GM21529 (cell line): ENCODE results near the gene KRTAP1-1.
"Not testable (repeated sequence)": the region's sequence is repeated elsewhere in the genome, so short reads cannot be mapped to it uniquely, and the experiment has no call there.

Experiments
- ATAC-seq: cut with Tn5 transposase; IDR thresholded peaks from one replicate; pipeline ENCODE4 v1.9.1; 2021; ENCODE audit not compliant: unreplicated experiment

The KRTAP1-1 gene

DNA sequence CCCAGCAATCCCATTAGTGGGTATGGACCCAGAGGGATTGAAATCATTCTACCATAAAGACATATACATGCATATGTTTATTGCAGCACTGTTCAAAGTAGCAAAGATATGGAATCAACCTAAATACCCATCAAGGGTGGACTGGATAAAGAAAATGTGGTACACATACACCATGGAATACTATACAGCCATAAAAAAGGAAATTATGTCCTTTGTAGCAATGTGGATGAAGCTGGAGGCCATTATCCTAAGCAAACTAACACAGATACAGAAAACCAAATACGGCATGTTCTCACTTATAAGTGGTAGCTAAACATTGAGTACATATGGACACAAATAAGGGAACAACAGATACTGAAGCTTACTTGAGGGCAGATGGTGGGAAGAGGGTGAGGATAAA lies 16.3 kb upstream of the KRTAP1-1 start:
- no peak for ATAC-seq

- not testable (repeated sequence) for ATAC-seq
These were observed 13.9 kb upstream of the KRTAP1-1 start, which contains the start of gene KRTAP2-2 for GRCh38 chr17:41055130-41055529. Gene KRTAP2-2 (minus strand): TSS chr17:41055230. CDS start chr17:41055211, 19 bp downstream.

- not testable (repeated sequence) for ATAC-seq
These were observed 13.3 kb upstream of the KRTAP1-1 start for GRCh38 chr17:41054556-41054955.

GRCh38 chr17:41054025-41054424 lies 12.8 kb upstream of the KRTAP1-1 start:
- ATAC-seq = no peak

- ATAC-seq = no peak
These were observed 11.3 kb upstream of the KRTAP1-1 start for GRCh38 chr17:41052566-41052965.

GRCh38 chr17:41049110-41049509 lies 7.9 kb upstream of the KRTAP1-1 start:
- ATAC-seq = no peak

DNA sequence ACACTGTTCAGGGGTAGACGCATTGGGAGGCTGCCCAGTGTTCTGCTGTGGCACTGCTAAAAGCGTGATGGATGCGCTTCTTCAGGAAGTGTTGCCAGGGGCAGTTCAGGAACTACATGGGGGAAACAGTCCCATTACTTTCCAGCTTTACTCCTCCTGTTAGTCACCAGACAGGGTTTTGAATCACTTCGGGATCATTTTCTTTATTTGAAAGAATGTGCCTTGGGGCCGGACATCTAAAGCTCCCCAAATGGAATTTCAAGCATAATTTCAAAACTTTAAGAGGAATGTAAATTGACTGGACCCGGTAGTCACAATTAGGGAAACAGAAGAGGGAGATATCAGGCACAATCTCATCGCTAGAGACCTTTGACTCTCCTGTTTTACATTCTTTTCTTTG lies 7.2 kb upstream of the KRTAP1-1 start:
- no peak for ATAC-seq

DNA sequence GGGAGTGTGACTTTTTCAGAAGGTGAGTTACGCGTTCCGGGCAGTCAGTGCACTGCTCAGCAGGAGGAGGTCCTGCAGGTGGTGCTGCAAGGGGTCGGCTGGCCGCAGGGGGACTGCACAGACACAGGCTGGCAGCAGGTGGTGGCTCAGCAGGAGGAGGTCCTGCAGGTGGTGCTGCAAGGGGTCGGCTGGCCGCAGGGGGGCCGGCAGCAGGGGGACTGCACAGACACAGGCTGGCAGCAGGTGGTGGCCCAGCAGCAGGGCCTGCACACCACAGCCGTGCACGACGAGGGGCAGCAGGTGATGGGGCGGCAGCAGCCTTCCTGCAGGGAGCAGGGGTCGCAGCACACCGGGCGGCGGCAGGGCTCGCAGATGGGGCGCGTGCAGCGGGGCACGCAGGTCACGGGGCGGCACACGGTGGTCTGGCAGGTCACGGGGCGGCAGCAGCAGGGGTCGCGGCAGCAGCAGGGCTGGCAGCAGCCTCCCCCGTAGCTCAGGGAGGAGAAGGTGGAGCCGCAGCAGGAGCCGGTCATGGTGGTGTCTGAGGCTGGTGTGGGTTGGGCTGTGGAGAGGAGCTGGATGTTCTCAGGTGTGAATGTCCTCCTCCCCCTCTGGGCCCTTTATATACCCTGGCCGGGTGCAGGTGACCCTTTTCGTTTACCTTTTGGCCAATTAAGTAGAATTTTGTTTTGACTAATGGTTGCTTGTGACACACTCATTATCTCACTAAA lies 5.7 kb upstream of the KRTAP1-1 start, which contains the start of gene KRTAP2-1:
Gene KRTAP2-1 (minus strand): TSS at position 582 of the 731 bp plus-strand sequence. CDS start 49 bp downstream, at position 533.
- not testable (repeated sequence) for ATAC-seq

GRCh38 chr17:41042953-41043352 lies 1.7 kb upstream of the KRTAP1-1 start:
- no peak for ATAC-seq

- ATAC-seq = no peak
These were observed 3.3 kb downstream of the KRTAP1-1 start for GRCh38 chr17:41037853-41038350.

DNA sequence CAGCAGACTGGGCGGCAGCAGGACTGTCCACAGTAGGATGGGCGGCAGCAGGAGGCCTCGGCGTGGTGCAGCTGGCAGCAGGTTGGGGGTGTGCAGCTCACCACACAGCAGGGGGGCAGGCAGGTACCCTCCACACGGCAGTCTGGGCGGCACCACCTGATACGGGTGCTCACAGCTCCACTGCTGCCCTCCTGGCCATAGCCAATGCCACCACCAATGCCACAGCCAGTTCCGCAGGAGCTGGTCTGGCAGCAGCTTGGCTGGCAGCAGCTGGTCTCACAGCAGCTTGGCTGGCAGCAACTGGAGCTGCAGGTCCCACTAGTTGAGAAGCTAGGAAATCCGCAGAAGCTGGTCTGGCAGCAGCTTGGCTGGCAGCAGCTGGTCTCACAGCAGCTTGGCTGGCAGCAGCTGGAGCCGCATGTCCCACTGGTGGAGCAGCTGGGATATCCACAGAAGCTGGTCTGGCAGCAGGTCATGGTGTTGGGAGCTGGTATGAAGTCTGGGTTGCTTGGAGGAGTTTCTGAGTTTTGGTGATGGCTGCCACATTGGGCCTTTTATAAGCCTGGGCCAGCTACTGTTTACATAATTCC lies 6.8 kb downstream of the KRTAP1-1 start, which contains the start of gene KRTAP1-3:
Gene KRTAP1-3 (minus strand): TSS at position 529 of the 590 bp plus-strand sequence. CDS start 53 bp downstream, at position 476.
- ATAC-seq = not testable (repeated sequence)

DNA sequence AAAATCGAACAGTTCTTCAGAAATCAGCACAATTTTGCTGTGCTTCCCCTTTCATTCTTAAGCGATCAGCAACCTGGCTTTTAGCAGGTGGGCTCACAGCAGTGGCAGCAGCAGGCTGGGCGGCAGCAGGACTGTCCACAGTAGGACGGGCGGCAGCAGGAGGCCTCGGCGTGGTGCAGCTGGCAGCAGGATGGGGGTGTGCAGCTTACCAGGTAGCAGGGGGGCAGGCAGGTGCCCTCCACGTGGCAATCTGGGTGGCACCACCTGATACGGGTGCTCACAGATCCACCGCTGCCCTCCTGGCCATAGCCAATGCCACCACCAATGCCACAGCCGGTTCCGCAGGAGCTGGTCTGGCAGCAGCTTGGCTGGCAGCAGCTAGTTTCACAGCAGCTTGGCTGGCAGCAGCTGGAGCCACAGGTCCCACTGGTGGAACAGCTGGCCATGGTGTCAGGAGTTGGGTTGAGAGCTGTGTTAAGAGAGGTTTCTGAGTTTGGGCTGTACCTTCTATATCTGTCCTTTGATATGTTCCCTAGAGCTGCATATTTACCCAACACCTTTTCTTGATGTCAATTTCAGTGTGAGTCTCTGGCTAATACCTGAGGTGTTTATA lies 11.5 kb downstream of the KRTAP1-1 start, which contains the start of gene KRTAP1-4:
Gene KRTAP1-4 (minus strand): TSS at position 563 of the 613 bp plus-strand sequence. CDS start 117 bp downstream, at position 446.
- ATAC-seq = no peak

DNA sequence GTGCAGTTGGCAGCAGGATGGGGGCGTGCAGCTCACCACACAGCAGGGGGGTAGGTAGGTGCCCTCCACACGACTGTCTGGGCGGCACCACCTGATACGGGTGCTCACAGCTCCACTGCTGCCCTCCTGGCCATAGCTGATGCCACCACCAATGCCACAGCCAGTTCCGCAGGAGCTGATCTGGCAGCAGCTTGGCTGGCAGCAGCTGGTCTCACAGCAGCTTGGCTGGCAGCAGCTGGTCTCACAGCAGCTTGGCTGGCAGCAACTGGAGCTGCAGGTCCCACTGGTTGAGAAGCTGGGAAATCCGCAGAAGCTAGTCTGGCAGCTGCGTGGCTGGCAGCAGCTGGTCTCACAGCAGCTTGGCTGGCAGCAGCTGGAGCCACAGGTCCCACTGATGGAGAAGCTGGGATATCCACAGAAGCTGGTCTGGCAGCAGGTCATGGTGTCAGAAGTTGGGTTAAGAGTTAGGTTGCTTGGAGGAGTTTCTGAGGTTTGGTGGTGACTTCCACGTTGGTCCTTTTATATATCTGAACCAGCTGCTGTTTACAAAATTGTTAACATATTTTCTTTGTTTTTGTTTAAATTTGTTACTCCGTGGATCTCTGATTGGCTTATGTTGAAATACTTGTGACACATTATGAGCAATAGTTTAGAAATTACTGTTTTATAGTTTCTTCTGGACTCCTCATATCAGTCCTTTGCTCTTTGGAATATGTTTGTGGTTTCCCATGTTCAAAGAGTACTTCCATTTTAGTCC lies 14.4 kb downstream of the KRTAP1-1 start, which contains the start of gene KRTAP1-5:
Gene KRTAP1-5 (minus strand): TSS at position 494 of the 757 bp plus-strand sequence. CDS start 53 bp downstream, at position 441.
- no peak for ATAC-seq

DNA sequence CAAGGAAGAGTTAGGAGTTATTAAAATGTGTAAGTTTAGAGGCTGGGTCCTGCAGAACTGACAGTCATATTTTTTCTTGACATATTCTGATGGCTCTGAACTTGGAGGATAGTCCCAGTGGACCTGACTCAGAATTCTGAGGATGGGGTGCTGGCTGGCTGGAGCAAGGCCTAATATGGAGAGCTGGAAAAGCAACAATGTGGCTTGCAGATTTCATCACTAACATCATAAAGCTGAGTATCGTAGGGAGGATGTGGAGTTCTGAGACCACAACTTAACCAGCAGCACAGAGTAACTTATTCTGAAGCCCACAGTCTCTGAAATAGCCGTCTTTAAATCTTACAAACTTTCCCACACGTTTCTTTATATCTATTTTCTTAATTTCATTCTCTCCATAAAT lies 16.6 kb downstream of the KRTAP1-1 start:
- ATAC-seq = no peak

- no peak for ATAC-seq
These were observed 20.9 kb downstream of the KRTAP1-1 start for GRCh38 chr17:41020336-41020735.

DNA sequence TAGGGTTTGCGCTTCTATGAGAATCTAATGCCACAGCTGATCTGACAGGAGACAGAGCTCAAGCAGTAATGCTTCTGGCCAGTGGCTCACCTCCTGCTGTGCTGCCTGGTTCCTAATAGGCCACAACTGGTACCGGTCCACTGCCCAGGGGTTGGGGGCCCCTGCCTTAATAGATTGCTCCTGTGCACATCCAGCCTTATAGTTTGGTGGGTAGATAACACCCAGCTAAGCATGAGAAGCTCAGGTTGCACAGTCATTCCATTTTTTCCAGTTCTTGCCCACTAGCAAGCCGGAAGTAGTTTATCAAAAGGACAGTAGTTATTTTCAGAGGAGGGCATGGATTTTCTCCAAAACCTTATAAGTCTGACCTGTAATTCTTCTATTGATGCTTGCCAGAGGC lies 21.8 kb downstream of the KRTAP1-1 start:
- no peak for ATAC-seq

DNA sequence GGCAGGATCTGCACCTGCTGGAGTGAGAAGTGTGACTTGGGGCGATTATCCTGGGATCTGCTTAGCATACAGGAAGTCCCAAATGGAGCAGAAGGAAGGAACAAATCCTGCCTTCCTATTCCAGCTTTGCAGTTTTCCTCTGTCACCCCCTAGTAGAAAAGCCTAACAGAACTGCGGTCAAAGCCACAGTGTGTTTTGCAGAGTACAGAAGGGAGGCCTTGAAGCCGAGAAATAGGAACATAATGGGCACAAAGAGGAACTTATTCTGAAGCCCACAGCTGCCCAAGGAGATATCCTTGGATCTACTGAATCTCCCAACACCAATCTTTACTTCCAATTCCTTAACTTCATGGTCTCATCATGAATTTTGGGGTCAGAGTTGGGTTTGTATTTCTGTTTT lies 22.7 kb downstream of the KRTAP1-1 start:
- no peak for ATAC-seq

- ATAC-seq = no peak
These were observed 24.6 kb downstream of the KRTAP1-1 start for GRCh38 chr17:41016578-41017215.

GRCh38 chr17:41015454-41015853 lies 25.8 kb downstream of the KRTAP1-1 start:
- no peak for ATAC-seq

- ATAC-seq = no peak
These were observed 27.6 kb downstream of the KRTAP1-1 start for GRCh38 chr17:41013606-41014005.
